ENCODE results near the gene GALNT7. TPM values are rescaled to one million over a fixed set of nuclear protein-coding genes. Genes with fewer than 3 reads are reported as not detected.

The GALNT7 gene
- total and polyA plus RNA-seq, 2 of the 13 experiments (the other 11 are each of a cell fraction or from before 2014, with no cell fraction given): 0.08 to 0.13 TPM

DNA sequence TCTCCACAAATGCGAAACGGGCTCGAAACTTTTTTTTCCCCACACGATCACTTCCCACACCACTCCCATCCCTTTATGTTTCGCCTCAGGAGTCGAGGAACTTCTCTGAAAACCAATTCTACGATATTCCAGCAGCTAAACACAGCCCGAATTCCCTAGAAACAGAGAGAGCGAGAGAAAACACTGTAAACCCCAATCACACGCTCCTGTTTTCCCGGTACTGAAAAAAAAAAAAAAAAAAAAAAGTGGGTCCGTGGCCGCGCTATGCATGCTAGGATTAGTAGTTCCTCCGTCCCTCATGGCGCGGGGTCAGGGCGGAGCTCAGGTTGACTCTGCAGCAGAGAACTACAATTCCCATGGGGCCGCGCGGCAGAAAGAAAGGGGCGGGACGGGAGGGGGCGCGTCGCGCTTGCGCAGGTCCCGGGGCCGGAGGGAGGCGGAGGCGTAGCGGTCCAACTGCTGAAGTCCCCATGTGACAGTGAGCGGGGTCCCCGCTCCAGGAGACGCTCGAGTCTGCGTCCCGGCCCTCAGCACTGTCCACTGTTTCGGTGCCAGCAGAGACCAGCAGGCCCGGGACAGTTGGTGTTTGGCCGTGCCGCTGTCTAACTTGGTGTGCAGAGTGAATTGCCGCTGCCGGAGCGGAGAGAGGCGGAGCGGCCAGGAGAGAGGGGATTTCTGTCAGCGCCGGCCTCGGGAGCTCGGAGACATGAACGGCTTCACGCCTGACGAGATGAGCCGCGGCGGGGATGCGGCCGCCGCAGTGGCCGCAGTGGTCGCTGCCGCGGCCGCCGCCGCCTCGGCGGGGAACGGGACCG, 202.1 kb downstream of the GALNT7 start, which contains the start of gene SAP30 (continued):
- TF ChIP-seq ISX (CRISPR knock-in tag; conservative IDR thresholded peaks at IDR 0.05) (no peak), ZMAT3 (CRISPR knock-in tag; conservative IDR thresholded peaks at IDR 0.05) (no peak), RFX5 (IDR thresholded peaks at IDR 0.05; ENCODE audit: low read depth, low read length) (no peak), ZNF460 (CRISPR knock-in tag; IDR thresholded peaks at IDR 0.05; ENCODE audit: borderline replicate concordance) (no peak), KDM1A (CRISPR knock-in tag; IDR thresholded peaks at IDR 0.05) (no peak), XRCC5 (optimal IDR thresholded peaks at IDR 0.05; ENCODE audit: low read length) (no peak), POLR2G (IDR thresholded peaks at IDR 0.05; ENCODE audit: low read depth, low read length) (peak; percentile 94), ZNF720 (CRISPR knock-in tag; IDR thresholded peaks at IDR 0.05) (no peak), SAP130 (CRISPR knock-in tag; IDR thresholded peaks at IDR 0.05; ENCODE audit: low read depth) (peak; percentile 96), ZNF567 (CRISPR knock-in tag; IDR thresholded peaks at IDR 0.05; ENCODE audit: borderline replicate concordance) (no peak), SOX6 (IDR thresholded peaks at IDR 0.05) (no peak), SOX6 (CRISPR knock-in tag; IDR thresholded peaks at IDR 0.05) (0 out of 2 replicates have a peak, but pooled peaks have one; percentile 40), CHCHD3 (CRISPR knock-in tag; IDR thresholded peaks at IDR 0.05) (no peak), POLR2A (IDR thresholded peaks at IDR 0.05; ENCODE audit: insufficient read depth in 1 of 2, low read depth in 2 of 2, low read length in 2 of 2) (peak; percentile 94 to 99)
- TF ChIP-seq, protein P1, sequence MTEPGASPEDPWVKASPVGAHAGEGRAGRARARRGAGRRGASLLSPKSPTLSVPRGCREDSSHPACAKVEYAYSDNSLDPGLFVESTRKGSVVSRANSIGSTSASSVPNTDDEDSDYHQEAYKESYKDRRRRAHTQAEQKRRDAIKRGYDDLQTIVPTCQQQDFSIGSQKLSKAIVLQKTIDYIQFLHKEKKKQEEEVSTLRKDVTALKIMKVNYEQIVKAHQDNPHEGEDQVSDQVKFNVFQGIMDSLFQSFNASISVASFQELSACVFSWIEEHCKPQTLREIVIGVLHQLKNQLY (CRISPR knock-in tag; IDR thresholded peaks at IDR 0.05): 0 out of 2 replicates have a peak, but pooled peaks have one; percentile 4
- TF ChIP-seq, protein P2, sequence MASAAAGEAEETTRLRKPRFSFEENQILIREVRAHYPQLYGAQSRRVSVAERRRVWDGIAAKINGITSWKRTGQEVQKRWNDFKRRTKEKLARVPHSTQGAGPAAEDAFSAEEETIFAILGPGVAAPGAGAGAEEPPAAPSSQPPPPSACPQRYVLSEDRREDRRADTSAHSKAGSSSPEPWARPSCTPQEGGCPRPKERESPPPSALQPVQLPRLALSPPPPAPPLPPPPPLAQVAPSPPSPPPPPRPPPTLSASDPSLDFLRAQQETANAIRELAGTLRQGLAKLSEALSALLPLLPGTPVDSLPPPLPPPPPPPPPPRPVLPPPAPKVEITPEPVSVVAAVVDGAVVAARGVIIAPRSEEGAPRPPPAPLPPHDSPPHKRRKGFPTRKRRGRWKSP (CRISPR knock-in tag; IDR thresholded peaks at IDR 0.05): no peak; the same call in 1 of the 2 replicates
- TF ChIP-seq, protein P3, sequence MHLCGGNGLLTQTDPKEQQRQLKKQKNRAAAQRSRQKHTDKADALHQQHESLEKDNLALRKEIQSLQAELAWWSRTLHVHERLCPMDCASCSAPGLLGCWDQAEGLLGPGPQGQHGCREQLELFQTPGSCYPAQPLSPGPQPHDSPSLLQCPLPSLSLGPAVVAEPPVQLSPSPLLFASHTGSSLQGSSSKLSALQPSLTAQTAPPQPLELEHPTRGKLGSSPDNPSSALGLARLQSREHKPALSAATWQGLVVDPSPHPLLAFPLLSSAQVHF (CRISPR knock-in tag; IDR thresholded peaks at IDR 0.05): no peak
- TF ChIP-seq, protein P4, sequence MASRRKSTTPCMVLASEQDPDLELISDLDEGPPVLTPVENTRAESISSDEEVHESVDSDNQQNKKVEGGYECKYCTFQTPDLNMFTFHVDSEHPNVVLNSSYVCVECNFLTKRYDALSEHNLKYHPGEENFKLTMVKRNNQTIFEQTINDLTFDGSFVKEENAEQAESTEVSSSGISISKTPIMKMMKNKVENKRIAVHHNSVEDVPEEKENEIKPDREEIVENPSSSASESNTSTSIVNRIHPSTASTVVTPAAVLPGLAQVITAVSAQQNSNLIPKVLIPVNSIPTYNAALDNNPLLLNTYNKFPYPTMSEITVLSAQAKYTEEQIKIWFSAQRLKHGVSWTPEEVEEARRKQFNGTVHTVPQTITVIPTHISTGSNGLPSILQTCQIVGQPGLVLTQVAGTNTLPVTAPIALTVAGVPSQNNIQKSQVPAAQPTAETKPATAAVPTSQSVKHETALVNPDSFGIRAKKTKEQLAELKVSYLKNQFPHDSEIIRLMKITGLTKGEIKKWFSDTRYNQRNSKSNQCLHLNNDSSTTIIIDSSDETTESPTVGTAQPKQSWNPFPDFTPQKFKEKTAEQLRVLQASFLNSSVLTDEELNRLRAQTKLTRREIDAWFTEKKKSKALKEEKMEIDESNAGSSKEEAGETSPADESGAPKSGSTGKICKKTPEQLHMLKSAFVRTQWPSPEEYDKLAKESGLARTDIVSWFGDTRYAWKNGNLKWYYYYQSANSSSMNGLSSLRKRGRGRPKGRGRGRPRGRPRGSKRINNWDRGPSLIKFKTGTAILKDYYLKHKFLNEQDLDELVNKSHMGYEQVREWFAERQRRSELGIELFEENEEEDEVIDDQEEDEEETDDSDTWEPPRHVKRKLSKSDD (CRISPR knock-in tag; IDR thresholded peaks at IDR 0.05; ENCODE audit: low read depth): no peak
- TF ChIP-seq, protein P5, sequence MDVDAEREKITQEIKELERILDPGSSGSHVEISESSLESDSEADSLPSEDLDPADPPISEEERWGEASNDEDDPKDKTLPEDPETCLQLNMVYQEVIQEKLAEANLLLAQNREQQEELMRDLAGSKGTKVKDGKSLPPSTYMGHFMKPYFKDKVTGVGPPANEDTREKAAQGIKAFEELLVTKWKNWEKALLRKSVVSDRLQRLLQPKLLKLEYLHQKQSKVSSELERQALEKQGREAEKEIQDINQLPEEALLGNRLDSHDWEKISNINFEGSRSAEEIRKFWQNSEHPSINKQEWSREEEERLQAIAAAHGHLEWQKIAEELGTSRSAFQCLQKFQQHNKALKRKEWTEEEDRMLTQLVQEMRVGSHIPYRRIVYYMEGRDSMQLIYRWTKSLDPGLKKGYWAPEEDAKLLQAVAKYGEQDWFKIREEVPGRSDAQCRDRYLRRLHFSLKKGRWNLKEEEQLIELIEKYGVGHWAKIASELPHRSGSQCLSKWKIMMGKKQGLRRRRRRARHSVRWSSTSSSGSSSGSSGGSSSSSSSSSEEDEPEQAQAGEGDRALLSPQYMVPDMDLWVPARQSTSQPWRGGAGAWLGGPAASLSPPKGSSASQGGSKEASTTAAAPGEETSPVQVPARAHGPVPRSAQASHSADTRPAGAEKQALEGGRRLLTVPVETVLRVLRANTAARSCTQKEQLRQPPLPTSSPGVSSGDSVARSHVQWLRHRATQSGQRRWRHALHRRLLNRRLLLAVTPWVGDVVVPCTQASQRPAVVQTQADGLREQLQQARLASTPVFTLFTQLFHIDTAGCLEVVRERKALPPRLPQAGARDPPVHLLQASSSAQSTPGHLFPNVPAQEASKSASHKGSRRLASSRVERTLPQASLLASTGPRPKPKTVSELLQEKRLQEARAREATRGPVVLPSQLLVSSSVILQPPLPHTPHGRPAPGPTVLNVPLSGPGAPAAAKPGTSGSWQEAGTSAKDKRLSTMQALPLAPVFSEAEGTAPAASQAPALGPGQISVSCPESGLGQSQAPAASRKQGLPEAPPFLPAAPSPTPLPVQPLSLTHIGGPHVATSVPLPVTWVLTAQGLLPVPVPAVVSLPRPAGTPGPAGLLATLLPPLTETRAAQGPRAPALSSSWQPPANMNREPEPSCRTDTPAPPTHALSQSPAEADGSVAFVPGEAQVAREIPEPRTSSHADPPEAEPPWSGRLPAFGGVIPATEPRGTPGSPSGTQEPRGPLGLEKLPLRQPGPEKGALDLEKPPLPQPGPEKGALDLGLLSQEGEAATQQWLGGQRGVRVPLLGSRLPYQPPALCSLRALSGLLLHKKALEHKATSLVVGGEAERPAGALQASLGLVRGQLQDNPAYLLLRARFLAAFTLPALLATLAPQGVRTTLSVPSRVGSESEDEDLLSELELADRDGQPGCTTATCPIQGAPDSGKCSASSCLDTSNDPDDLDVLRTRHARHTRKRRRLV (CRISPR knock-in tag; IDR thresholded peaks at IDR 0.05): no peak

Measured in HepG2 (cell line).